ENCODE data around the gene KRTAP10-2.
"Not testable (repeated sequence)": the region's sequence is repeated elsewhere in the genome, so short reads cannot be mapped to it uniquely, and the experiment has no call there.

The KRTAP10-2 gene, protein sequence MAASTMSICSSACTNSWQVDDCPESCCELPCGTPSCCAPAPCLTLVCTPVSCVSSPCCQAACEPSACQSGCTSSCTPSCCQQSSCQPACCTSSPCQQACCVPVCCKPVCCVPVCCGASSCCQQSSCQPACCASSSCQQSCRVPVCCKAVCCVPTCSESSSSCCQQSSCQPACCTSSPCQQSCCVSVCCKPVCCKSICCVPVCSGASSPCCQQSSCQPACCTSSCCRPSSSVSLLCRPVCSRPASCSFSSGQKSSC

DNA sequence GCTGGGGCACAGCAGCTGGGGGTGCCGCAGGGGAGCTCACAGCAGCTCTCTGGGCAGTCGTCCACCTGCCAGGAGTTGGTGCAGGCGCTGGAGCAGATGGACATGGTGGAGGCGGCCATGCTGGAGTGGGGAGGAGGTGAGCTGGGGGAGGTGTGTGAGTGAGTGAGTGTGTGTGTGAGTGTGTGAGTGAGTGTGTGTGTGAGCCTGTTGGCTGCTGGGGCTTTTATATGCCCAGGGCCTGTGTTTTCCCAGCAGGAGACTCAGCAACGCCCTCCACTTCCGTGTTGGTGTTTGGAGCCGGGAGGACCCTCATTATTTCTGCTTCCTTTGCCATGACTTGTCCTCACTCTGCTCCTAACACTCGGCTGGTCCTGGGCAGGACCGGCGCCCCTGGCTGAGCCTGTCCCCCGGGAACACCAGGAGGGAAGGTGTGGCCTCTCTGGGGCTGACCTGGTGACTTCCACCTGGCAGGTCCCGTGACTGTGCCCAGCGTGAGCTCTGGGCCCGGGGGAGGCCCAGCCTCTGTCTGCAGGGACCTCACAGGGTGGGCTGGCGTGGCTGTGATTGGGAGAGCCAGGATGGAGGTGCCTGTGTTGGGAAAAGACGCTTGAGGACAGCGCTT is at the start of gene KRTAP10-2:
Gene KRTAP10-2, minus strand, starts transcription at position 166 of the 622 bp plus-strand sequence. Its CDS starts 47 bp downstream, at position 119.
- no peak for DNase-seq (ENCODE audit: low spot score)
- FAIRE-seq = no peak

DNA sequence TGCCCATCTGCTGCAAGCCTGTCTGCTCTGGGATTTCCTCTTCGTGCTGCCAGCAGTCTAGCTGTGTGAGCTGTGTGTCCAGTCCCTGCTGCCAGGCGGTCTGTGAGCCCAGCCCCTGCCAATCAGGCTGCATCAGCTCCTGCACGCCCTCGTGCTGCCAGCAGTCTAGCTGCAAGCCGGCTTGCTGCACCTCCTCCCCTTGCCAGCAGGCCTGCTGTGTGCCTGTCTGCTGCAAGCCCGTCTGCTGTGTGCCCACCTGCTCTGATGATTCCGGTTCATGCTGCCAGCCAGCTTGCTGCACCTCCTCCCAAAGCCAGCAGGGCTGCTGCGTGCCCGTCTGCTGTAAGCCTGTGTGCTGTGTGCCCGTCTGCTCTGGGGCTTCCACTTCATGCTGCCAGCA is 49.8 kb upstream of the KRTAP10-2 start:
- not testable (repeated sequence) for DNase-seq (ENCODE audit: low spot score)

DNA sequence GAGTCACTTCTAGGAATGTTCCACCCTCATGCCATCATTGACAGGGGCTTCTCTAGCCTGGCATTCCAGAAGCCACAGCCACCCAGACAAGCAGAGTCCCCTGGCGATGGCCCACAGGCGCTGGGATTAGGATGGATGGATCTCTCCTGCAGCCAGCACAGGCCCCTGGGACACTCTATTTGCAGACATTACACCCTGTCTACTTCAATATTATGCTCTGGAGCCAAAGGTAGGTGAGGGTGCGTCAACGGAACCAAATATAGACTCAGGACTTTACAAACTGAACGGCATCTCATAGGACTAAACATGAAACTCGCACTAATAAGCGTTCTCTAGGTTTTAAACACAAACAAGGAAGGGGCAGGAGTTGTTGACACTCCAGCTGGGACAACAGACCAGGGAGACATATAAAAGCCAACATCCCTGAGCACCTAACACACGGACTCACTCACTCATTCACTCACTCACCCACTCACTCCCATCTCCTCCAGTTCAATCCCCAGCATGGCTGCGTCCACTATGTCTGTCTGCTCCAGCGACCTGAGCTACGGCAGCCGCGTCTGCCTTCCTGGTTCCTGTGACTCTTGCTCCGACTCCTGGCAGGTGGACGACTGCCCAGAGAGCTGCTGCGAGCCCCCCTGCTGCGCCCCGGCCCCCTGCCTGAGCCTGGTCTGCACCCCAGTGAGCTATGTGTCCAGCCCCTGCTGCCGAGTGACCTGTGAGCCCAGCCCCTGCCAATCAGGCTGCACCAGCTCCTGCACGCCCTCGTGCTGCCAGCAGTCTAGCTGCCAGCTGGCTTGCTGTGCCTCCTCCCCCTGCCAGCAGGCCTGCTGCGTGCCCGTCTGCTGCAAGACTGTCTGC is 49.0 kb upstream of the KRTAP10-2 start, which contains the start of gene KRTAP10-7:
Gene KRTAP10-7, plus strand, starts transcription at position 480 of the 861 bp plus-strand sequence. Its CDS starts 25 bp downstream, at position 505.
- not testable (repeated sequence) for FAIRE-seq; DNase-seq (ENCODE audit: low spot score)

More for the DNA sequence above, 49.8 kb upstream of the KRTAP10-2 start:
- FAIRE-seq = not testable (repeated sequence)

DNA sequence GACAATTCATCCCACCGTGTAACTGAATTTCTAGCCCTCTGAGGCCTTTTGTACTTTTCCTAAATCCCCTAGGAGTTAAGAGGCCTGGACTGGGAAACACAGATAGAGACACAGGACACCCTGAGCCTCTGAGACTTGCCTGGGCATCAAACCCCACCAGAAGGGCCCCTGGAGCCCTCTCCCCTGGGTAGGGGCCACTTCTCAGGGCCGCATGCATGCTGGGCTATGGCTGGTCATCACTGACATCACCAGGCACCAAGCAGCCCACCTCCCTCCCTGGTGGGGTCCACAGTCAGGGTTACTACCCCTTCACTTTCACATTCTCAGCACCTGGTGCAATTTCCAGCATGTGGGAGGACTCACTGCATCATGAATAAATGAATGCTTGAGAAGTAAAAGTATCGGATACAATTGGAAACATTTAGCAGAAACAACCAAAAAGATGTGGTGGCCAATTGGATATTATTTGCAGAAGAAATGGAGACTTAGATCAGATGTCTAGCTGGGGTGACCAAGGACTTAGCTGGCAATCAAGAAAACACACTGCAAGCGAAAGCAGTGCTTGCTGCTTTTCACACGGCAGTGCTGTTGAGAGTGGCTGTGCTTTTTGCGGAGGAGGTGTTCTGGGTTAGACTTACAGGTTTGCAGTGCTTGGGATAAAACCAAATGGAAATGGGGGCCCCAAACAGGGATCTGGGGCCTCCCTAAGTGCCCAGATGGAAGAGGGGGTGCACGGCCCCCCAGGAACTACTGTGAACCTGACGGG is 48.1 kb upstream of the KRTAP10-2 start:
- no peak for FAIRE-seq
- DNase-seq (ENCODE audit: low spot score) = no peak

DNA sequence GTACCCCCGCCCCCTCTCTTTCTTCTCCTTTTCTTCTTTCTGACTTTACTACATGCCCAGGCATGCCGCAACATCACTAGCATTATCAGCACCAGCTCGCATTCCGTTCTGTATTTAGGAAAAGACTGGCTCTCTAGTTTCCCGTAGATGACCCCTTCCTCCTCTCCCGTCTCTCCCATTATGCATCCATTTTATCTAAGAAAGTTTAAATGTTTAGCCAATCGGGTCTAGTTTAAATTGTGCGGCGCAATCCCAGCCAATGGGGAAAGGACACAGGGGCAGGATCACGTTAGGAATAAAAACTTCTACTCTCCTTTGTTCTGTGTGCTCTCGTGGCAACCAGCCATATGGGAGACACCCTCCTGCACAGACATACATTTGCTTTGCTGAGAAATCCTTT is 46.8 kb upstream of the KRTAP10-2 start:
- DNase-seq (ENCODE audit: low spot score) = no peak

DNA sequence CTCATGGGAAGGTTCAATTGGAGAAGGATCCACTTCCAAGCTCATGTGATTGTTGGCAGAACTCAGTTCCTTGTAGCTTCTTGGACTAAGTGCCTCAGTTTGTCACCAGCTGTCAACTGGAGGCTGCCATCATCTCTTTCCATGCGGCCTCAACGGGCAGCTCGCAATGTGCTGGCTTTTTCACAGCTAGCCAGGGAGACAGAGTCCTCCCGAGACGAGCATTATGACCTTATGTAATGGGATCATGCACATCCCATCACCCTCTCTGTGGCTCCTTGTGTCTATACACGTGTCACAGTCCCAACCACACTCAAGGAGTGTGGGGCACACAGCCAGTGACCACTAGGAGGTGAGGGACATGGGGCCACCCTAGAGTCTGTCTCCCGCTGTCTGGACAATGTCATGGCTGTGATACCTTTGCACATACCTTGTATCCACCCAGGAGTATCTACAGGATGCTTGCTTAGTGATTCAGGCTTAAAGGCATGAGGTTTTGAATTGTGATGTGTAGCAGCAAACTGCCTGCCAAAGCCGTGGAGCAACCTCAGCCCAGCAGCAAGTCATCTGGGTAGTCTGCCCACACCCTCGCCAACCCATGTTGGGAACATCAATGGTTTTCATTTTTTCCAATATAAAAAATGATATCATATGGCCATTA is 44.9 kb upstream of the KRTAP10-2 start:
- peak; percentile 82 for DNase-seq (ENCODE audit: low spot score)
- FAIRE-seq = no peak

More for the DNA sequence above, 46.8 kb upstream of the KRTAP10-2 start:
- FAIRE-seq = no peak

DNA sequence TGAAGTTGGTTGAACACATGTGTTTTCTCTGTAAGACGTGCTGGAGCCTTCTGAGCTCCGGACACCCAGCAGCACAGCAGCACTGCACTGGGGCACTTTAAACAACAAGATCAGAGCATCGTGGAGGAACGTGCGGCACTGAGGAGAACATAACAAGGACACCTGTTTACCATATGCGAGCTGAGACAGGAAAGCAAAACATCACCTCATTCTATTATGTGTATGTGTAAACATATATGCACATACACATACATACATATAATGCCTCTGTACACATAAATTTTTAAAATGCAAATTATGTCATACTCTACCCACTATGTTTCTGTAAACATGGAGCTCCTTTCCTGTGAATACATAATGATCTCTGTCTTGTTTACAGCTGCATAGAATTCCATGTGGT is 44.2 kb upstream of the KRTAP10-2 start:
- DNase-seq (ENCODE audit: low spot score) (no peak), FAIRE-seq (no peak)

DNA sequence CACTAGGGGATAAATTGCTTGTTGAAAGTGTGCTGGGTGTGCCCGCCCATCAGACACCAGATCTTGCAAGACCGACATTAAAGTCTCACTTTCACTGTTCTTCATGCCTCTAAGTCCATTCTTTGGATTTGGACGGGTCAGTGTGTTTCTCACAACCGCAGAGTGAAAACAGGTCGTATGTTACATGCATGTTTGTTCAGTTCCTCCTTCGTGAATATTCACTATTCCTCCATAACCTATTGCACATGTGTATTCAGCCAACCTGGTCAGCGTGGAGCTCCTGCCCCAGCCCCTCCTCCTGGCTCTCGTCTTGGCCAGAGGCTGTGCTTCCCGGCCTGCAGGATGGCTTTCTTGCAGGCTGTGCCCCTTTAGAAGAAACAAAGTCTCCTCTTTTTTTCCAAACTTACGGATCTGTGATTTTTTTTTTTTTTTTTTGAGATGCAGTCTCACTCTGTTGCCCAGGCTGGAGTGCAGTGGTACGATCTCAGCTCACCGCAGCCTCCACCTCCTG is 43.2 kb upstream of the KRTAP10-2 start:
- no peak for FAIRE-seq
- DNase-seq (ENCODE audit: low spot score) = no peak

DNA sequence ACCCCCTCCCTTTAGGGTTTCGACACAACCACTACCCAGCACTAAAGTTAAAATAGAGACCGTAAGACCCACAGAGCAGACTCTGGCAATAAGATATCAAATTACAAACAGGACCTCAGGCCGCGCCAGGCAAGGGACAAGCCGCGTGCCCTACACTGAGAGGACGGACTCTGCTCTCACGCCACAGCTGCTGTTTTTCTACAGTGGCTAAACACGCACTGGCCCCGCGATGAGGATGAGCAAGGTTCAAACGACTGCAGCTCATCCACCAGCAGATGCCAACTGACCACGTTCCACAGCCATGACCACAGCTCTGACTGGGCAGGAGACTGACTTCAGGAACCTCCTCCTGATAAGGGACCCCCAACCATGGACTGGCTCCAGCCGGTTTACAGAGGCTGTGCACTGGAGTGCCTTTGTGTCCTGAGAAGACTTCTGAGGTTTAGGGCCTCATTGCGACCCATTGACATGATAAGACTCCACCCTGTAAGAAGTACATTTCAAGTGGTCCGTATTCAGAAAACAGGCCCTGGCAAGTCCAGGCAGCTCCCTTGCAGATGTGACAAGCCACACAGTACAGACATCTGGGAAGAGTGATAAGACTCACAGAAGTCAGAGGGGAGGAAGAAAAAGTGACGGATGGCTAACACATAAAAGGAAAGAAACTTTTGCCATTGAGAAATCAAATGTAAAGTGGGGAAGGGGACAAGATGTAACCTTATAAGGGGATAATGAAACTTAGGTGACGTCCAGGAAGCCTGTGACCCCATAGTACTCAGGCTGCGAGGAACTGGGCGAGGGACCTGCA is 42.5 kb upstream of the KRTAP10-2 start:
- DNase-seq (ENCODE audit: low spot score) = no peak

DNA sequence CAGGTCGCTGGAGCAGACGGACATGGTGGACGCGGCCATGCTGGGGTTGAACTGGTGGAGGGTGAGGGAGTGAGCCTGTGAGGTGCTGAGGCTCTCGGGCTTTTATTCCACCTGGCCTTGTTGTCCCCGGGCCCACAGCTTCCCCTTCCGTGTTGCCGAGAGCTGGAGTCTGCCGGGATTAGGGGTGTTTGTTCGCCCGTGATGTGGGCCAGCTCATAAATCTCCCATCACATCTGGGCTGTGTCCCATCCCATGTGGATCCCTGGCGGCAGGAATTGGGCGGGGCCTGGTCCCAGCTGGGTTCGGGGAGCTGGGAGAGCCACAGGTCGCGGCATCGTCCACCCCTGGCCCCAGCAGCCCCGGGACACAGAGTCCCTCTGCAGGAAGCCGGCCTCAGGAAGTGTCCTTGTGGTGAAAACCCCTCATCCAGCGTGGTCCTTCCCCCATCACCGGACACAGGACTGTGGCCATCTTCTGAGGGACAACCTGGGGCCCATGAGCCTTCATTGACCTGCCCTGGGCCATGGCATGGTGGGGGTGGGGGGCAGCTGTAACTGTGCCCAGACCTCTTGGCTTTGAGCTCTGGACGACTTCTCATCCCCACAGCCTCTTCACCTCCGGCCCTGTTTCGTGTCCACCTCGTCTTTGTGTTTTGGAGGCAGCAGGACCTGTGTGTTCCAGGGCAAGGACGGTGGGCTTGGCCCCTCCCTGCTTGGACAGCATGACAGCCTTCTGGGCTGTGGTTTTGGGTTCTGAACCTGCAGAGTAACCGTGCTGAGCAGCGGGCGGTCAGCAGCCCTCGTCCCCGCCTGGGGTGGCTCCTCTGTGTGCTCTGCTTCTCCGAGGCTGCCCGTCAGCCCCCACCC is 41.4 kb upstream of the KRTAP10-2 start, which contains the start of gene KRTAP10-6:
Gene KRTAP10-6, minus strand, starts transcription at position 60 of the 866 bp plus-strand sequence. Its CDS starts 21 bp downstream, at position 39.
- no peak for FAIRE-seq
- DNase-seq (ENCODE audit: low spot score) = no peak

More for the DNA sequence above, 42.5 kb upstream of the KRTAP10-2 start:
- FAIRE-seq = no peak

DNA sequence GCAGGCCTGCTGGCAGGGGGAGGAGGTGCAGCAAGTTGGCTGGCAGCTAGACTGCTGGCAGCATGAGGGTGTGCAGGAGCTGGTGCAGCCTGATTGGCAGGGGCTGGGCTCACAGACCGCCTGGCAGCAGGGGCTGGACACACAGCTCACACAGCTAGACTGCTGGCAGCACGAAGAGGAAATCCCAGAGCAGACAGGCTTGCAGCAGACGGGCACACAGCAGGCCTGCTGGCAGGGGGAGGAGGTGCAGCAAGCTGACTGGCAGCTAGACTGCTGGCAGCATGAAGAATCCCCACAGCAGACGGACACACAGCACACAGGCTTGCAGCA is 40.5 kb upstream of the KRTAP10-2 start:
- not testable (repeated sequence) for DNase-seq (ENCODE audit: low spot score); FAIRE-seq

DNA sequence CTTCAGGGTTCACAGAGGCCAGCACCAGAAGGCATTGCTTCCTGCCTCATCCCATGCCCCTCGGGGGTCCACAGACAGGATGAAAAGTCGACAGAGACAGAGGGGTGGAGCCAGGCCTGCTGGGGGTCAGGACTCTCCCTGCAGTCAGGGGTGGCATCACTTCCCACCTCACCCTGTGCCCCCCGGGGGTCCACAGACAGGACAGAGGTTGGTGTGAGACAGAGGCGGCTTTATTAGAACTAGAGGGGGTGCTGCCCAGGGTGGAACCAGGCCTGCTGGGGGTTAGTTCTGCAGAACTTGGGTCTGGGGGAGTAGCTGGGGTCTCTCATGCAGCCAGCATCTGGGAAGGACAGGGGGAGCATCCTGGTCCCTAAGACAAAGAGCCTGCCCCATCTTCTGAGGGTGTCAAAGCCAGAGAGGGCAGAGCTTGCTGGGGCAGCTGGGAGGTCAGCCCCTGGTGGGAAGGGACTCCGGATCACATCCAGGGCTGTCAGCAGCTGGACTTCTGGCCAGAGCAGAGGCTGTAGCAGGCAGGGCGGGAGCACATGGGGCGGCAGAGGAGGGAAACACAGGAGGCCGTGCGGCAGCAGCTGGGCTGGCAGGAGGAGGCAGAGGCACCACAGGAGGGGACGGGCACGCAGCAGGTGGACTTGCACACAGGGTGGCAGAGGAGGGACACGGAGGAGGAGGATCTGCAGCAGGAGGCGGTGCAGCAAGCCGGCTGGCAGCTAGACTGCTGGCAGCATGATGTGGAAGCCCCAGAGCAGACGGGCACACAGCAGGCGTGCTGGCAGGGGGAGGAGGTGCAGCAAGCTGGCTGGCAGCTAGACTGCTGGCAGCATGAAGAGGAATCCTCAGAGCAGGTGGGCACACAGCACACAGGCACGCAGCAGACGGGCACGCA is 39.8 kb upstream of the KRTAP10-2 start:
- FAIRE-seq; DNase-seq (ENCODE audit: low spot score): not testable (repeated sequence)

DNA sequence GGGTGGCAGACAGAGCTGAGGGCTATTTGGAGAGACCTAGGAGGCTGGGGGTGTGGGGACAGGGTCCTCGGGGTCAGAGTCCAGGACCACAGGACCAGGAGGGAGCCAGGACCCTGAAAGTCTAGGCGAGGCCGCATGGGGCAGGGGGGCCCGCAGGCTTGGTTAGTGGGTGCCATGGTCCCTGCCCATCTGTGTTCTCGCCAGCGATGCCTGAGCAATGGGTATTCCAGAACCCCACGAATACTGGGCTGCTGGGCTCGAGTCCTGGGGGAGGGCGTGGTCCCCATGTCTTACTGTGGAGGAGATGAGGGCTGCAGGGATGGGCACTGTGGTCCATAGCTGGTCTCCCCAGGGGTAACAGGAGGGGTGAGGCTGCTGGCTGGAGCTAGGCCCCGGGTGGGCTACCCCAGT is 39.0 kb upstream of the KRTAP10-2 start:
- FAIRE-seq = no peak
- no peak for DNase-seq (ENCODE audit: low spot score)

DNA sequence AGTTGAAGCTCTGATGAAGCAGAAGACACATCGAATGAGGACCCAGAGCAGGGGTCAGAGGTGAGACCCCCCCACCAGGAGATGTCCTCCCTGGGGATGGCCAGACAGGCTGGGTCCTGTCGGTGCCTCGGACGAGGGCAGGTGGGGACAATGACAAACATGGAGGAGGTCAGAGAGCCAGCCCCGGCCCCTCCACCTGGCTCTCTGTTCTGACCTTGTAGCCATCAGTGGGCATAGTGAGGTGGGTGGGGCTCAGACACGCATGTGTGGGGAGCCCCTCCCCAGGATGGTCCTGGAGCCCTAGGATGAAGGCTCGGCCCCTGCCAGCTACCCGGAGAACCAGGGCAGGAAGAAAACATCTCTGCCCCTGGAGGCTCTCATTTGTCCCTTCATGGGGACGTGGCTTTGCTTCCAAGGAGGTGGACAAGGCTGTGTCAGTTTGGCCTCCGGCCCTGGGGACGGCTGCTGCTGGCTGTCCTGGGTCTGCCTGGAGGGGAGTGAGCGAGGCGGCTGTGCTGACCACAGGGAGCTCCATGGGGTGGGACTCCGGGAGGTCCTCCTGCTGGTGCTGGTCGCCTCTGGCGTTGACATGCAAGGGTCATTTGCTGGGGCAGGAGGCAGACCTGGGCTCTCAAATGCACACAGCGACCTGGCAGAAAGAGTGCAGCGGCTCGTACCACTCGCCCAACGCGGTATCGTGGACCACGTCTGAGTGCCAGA is 38.4 kb upstream of the KRTAP10-2 start:
- FAIRE-seq (no peak), DNase-seq (ENCODE audit: low spot score) (no peak)

DNA sequence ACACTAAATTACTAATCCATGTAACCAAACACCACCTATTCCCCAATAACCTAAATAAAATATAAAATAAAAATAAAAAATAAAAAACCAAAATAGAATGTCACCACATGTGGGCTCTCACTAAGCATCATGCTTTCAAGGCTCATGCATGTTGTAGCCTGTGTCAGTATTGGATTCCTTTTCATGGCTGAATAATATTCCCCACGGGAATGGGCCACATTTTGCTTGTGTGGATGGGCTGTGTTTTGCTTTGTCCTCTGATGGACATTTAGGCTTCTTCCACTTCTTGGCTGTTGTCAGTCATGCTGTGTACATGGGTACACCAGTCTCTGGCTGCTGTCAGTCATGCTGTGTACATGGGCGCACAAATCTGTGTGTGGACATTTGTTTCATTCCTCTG is 37.8 kb upstream of the KRTAP10-2 start:
- FAIRE-seq (no peak), DNase-seq (ENCODE audit: low spot score) (no peak)

DNA sequence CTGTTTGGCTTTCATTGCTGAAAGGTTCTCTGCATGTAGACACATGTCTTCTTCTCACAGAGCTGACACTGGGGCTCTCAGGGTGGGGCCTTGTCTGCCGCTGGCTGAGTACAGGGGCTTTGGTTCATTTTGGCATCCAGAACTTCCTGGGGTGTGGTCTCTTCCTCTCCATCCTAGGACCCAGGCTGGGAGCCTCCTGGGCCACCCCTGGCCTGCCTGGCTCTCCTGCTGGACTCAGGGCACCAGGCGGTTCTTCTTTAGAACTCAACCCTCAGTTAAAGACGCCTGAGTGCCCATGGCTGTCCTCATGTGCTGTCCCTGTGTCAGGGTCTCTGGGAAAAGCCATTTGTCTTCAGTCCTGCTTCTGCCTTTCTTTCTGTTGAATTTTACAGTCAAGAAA is 34.6 kb upstream of the KRTAP10-2 start:
- DNase-seq (ENCODE audit: low spot score) (no peak), FAIRE-seq (no peak)

DNA sequence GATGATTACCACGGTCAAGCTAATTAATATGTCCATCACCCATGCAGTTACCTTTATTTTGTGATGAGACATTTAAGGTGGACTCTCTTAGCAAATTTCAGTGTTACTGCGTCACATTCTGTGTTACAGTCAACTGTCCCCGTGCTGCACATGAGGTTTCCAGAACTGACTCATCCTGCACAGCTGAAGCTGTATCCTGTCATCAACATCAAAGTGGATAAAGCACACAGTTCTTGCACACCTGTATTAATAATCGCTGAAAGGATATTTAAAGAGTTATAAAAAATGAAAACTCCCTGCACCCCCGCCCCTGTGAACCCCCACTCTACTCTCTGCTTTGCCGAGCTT is 32.5 kb upstream of the KRTAP10-2 start:
- no peak for DNase-seq (ENCODE audit: low spot score)
- no peak for FAIRE-seq

Data from RCC 7860 (cell line).